Parathyroid adenoma (tissue), 2 donors: ENCODE data around the gene LY86.

Experiments
- H2AFZ ChIP-seq: fragments of 300-600 bp; sonication (generic); one replicate; pipeline ENCODE4 v1.7.0; 2017; ENCODE audit warnings: antibody characterized with exemption, mild to moderate bottlenecking
- H3K27ac ChIP-seq: fragments of 300-600 bp; sonication (generic); one replicate; pipeline ENCODE4 v1.7.0; 2017
- H3K27me3 ChIP-seq: fragments of 300-600 bp; sonication (generic); one replicate; pipeline ENCODE4 v1.7.0; 2017; ENCODE audit warnings: low read length; ENCODE audit not compliant: control insufficient read depth, insufficient read depth
- H3K36me3 ChIP-seq: fragments of 300-600 bp; sonication (generic); one replicate; pipeline ENCODE4 v1.7.0; 2017; ENCODE audit warnings: low read length; ENCODE audit not compliant: control insufficient read depth, insufficient read depth
- H3K4me1 ChIP-seq: fragments of 300-600 bp; sonication (generic); one replicate; pipeline ENCODE4 v1.7.0; 2017; ENCODE audit warnings: control low read depth
- H3K4me2 ChIP-seq: fragments of 300-600 bp; sonication (generic); one replicate; pipeline ENCODE4 v1.7.0; 2017; ENCODE audit warnings: low read length
- H3K4me3 ChIP-seq: fragments of 300-600 bp; sonication (generic); one replicate; pipeline ENCODE4 v1.7.0; 2017; ENCODE audit warnings: low read depth, low read length
- H3K79me2 ChIP-seq: fragments of 300-600 bp; sonication (generic); one replicate; pipeline ENCODE4 v1.7.0; 2017; ENCODE audit warnings: control low read depth
- H3K9ac ChIP-seq: fragments of 300-600 bp; sonication (generic); one replicate; pipeline ENCODE4 v1.7.0; 2017; ENCODE audit warnings: mild to moderate bottlenecking
- H3K9me3 ChIP-seq: fragments of 300-600 bp; sonication (generic); one replicate; pipeline ENCODE4 v1.7.0; 2017; ENCODE audit warnings: low read length; ENCODE audit not compliant: control insufficient read depth
- CTCF ChIP-seq: fragments of 300-600 bp; sonication (generic); IDR thresholded peaks from one replicate; pipeline ENCODE4 v1.7.0; 2017; ENCODE audit warnings: antibody characterized with exemption, mild to moderate bottlenecking
- donor health status: primary hyperparathyroidism.

The LY86 gene

DNA sequence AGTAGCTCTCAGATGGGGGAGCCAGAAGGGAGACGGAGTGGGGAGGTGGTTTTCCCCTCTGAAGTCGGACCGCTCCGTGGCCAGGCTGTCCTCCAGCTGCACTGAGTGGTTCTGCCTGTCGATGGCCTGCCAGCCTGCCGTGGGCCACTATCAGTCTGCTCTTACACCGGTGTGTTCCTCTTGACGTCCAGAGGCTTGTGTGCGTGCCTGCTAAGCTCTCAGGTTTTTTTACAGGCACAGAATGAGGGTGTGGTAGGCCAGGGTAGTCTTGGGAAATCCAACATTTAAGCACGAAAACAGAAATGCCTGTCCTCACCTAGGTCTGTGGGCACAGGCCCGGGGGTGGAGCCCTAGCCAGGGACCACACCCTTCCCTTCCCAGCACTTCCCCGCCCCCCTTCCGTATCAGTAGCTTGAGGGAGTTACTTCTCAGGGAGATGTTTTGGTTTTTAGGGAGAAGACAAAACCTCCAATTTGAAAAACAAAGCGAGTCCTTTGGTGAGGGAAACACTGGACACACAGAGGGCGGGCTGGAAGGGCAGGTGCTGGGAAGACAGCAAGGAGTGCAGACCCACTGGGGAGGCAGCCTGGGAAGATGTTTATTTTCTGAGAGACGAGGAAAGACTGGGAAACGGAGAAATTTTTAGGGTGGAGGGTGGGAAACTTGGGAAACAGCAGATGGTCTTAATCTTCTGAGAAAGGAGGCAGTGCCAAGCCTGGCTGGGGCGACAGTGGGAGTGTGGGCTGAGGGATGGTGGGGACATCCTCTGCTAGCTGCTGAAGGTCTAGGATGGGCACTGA is 106.5 kb downstream of the LY86 start:
- Histone ChIP-seq H3K4me3 (no peak overlapping the region), H3K27me3 (no peaks in the 10 kb centered on the region), H3K4me2 (no peak overlapping the region), H3K79me2 (no peaks in the 10 kb centered on the region), H3K27ac (peak overlapping the region; percentile 50), H3K9me3 (no peaks in the 10 kb centered on the region), H3K36me3 (no peaks in the 10 kb centered on the region), H3K9ac (no peak overlapping the region), H2AFZ (no peak overlapping the region), H3K4me1 (peaks cover 6% of the 10 kb centered on the region)
- no peak for TF ChIP-seq CTCF

- no peak overlapping the region for H3K4me3 ChIP-seq
- no peaks in the 10 kb centered on the region for H3K36me3 ChIP-seq
- peaks cover 9% of the 10 kb centered on the region for H3K4me1 ChIP-seq
- H3K79me2 ChIP-seq, result no peaks in the 10 kb centered on the region
- TF ChIP-seq CTCF, result no peak
- no peak overlapping the region for H3K4me2 ChIP-seq
- H3K9me3 ChIP-seq, result no peaks in the 10 kb centered on the region
- H2AFZ ChIP-seq, result no peak overlapping the region
- peak overlapping the region; percentile 19 for H3K27ac ChIP-seq
- no peak overlapping the region for H3K9ac ChIP-seq
- H3K27me3 ChIP-seq, result no peaks in the 10 kb centered on the region
These were observed 107.2 kb downstream of the LY86 start for GRCh38 chr6:6695625-6696276.

DNA sequence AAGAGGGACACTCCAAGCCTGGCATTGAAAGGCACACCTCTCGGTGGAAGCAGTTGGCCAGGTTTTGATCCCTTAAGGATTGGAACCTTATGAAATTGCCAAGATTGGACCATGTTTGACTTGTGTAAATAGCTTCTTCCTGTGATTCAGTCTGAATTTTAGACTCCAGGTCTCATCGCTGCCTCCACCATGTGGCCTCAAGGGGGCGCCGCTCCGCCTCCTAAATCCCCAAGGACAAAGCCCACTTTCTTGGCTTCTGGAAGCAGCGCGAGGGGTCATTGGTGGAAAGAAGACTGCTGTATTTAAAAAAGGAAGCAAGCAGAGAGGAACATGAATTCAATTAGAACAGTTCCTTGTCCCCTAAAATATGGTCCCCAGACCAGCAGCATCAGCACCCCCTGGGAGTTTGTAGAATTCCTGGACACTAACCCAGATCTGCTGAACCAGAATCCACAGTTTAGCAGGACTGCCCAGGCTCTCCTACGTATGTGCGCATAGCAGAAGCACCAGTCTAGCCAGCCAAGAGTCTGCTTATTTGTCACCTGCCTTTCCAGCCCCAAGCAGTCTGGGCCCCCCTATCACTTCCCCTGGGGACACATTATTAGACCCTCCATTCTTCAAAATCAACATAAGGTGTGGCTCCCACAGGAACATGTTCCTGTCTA is 108.5 kb downstream of the LY86 start:
- no peak overlapping the region for H2AFZ ChIP-seq
- no peak overlapping the region for H3K9ac ChIP-seq
- H3K9me3 ChIP-seq, result no peaks in the 10 kb centered on the region
- no peak overlapping the region for H3K27ac ChIP-seq
- H3K79me2 ChIP-seq, result no peaks in the 10 kb centered on the region
- peaks cover 9% of the 10 kb centered on the region for H3K4me1 ChIP-seq
- H3K4me2 ChIP-seq, result no peak overlapping the region
- no peaks in the 10 kb centered on the region for H3K36me3 ChIP-seq
- TF ChIP-seq CTCF, result peak; percentile 60
- H3K27me3 ChIP-seq, result no peaks in the 10 kb centered on the region
- H3K4me3 ChIP-seq, result no peak overlapping the region

GRCh38 chr6:6697620-6698019 is 109.1 kb downstream of the LY86 start:
- no peaks in the 10 kb centered on the region for H3K79me2 ChIP-seq
- no peaks in the 10 kb centered on the region for H3K27me3 ChIP-seq
- H3K4me1 ChIP-seq, result peaks cover 9% of the 10 kb centered on the region
- no peaks in the 10 kb centered on the region for H3K9me3 ChIP-seq
- H3K9ac ChIP-seq, result no peak overlapping the region
- TF ChIP-seq CTCF, result no peak
- H3K27ac ChIP-seq, result no peak overlapping the region
- H2AFZ ChIP-seq, result no peak overlapping the region
- no peak overlapping the region for H3K4me2 ChIP-seq
- no peaks in the 10 kb centered on the region for H3K36me3 ChIP-seq
- no peak overlapping the region for H3K4me3 ChIP-seq
